GM10847 (cell line): ENCODE measurements around the gene NDUFAF4.

Source experiments
- POLR2A ChIP-seq: IDR thresholded peaks from 2 replicates; pipeline ENCODE4 v1.6.1; 2011; ENCODE audit not compliant: insufficient read length; ENCODE audit errors: extremely low read depth

The NDUFAF4 gene

DNA sequence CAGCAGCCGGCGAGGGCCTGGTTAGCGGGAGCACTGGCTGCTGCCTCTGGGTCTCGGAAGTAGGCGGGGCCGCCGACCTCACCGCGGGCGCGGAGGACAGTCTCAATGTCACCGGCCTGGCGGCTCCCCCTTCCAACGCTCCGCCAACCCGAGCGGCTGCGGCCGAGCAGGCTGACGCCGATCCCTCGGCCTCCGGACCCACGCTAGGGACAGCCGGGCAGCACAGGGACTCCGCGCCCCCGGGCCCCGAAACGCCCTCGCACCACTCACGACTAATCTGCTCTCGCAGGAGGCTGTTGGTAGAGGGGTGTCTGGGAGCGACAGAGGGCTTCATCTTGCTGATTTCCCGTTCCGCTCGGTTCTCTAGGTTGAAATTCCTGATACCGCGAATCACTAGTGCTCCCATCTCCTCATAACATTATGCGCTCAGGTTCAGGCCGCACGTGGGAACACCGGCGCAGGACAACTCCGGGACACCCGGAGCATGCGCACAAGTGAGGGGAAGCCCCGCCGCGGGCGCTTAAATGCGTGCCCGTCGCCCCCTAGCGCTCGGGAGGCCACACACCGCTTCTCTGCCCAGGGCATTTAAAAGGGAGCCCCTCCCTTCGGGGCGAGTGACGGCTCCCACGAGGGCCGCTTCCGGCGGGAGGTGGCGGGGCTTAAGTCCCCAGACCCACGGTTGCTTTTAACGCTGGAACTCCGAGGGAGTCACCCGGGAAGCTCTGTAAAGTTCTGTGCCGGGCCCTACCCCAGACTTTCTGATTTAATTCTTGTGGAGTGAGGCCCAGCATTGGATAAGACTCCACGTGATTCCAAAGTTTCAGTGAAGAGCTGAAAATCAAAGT lies at the start of gene NDUFAF4:
TSS of gene NDUFAF4 (minus strand) at position 496 of the 845 bp plus-strand sequence. CDS start at position 406, 90 bp downstream.
- peak; percentile 33 for TF ChIP-seq POLR2A

GRCh38 chr6:96947055-96947454 lies 49.4 kb upstream of the NDUFAF4 start:
- TF ChIP-seq POLR2A, result no peak

DNA sequence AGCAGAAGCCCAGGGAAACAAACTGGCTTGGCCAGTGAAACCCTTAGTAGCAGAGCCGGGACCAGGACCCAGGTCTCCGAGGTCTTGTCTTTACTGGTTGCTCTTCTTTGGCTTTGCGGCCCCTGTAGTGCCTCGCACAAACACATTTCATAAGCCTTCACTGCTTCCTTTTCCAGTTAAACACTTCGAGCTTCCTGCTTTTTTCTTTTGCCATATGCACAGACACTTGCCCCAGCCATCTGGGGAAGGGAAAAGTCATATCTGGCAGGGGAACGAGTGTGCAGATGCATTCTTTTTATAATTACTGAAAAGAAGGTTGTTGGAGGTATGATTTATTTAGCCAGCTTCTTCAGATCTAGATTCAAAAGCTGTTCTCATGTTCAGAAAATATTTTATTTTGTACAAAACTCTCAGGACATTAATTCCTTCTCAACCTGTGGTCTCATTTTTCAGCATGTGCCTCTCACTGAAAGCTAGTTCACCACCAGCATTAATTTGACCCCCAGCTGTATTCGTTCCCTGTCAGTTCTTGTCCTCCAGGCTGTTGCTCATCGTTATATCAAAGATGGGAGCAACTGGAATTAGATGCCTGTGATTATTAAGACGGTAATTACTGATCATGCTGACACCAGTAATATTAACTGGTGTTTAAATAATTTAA lies 46.0 kb upstream of the NDUFAF4 start:
- no peak for TF ChIP-seq POLR2A

DNA sequence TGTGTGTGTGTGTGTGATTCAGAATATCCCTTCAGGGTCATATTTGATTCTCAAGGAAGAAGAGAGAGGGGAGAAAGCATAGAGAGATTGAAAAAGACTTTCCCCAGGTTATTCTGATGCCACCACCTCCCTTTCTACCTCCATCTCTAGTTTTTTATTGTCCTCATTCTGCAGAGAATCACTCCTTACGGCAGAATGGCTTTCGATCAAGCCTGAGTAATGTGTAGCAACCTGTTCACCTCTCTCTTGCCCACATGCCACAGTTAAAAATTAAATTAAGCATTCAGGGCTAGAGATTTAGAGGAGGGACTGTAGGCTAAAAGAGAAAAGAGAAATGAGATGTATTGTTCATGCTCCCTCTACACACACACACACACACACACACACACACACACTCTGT lies 45.0 kb upstream of the NDUFAF4 start:
- no peak for TF ChIP-seq POLR2A

- TF ChIP-seq POLR2A, result no peak
Measured at GRCh38 chr6:96940322-96940721, 42.6 kb upstream of the NDUFAF4 start.

GRCh38 chr6:96939007-96939805 lies 41.5 kb upstream of the NDUFAF4 start:
- no peak for TF ChIP-seq POLR2A

DNA sequence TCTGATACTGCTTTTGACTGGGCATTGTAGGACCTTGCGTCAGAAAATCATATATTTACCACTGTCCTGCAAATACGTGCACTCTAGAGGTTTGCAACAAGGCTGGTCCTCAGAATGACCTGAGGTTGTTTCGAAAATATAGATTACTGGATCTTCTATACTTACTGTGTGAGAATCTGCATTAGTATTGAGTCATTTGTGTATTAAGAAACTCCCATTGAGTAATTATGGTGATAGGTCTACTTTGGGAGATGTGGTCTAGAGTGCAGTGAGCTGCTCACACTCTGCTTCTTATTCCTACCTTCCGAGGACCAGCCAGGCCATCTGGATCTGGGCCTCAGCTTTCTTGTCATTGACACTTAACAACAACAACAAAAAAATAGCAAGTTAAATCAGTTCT lies 36.4 kb upstream of the NDUFAF4 start:
- TF ChIP-seq POLR2A, result no peak

- TF ChIP-seq POLR2A, result no peak
Measured at GRCh38 chr6:96931198-96931597, 33.5 kb upstream of the NDUFAF4 start.

DNA sequence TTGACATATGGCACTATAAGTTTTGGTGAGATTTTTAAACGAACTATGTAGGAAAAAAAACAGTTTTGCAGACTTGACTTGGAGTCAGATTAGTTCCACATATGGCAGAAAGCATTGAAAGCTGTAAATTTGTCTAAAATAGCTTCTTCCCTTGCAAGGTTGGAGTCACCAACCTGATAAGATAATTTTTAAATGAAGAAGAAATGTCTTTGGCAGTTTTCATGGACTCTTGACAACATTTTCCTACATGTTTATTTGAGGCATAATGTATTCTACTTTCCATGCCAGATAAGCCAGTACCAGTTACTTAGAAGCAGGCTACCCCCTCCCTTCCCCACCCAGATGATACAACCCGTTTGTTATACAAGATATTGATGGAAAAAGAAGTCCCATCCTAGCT lies 32.0 kb upstream of the NDUFAF4 start:
- TF ChIP-seq POLR2A, result no peak

- TF ChIP-seq POLR2A, result no peak
Measured at GRCh38 chr6:96927660-96928059, 30.0 kb upstream of the NDUFAF4 start.

DNA sequence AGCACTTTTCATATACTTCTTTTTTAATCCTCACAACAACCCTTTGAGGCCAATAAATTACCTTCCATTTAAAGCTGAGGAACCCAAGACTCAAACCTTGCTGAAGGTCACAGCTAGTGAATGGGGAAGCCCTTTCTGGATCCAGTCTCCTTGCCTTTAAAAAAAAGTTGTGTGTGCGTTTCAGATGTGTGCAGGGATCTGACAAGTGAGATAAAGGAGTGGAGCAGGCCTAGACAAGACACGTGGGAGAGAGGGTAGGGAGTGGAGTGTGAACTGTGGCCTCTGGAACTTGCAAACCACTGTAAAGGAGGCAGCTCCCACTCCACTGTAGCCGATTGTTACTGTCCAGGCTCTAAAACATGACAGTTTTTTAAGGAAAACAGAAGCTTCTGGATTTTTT lies 28.7 kb upstream of the NDUFAF4 start:
- no peak for TF ChIP-seq POLR2A

GRCh38 chr6:96925290-96925687 lies 27.6 kb upstream of the NDUFAF4 start:
- no peak for TF ChIP-seq POLR2A

GRCh38 chr6:96923871-96924493 lies 26.3 kb upstream of the NDUFAF4 start:
- TF ChIP-seq POLR2A, result peak; percentile 35

DNA sequence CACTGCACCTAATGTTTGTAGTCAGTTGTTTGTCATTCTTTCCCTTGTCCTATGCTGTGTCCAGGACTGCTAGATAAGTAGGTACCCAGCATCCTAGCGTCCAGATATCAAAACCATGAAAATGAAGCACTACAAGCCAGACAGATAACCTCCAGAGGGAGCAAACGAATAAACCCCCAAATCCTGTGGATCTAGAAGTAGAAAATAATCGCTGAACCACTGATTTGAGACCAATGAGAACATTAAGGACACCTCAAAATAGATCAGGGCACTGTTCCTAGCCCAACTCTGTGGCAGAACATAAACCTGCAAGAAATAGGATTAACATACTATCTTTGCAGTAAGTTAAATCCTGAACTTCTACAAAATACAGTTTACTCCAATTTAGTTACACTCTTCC lies 25.7 kb upstream of the NDUFAF4 start:
- TF ChIP-seq POLR2A, result no peak

DNA sequence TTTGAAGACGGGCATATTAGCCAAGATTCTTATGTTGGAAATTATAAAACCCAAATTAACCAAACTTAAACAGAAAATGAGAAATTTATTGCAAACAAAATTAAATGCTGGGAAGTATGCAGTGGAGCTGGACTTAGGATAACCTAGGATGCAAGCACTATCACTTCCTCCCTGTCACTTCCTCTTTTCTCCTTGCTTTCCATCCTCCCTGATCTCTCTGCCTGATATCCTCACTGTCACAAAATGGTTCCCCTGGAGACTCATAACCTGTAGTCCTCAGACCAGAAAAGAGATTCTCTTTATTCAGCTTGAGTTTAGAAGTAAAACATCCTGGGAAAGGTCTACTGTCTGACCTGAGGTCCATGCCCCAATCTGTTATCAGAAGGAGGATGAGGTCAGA lies 19.4 kb upstream of the NDUFAF4 start:
- TF ChIP-seq POLR2A, result no peak
